Suppressor macrophage treated with lipopolysaccharide for 4 hours (primary cell): ENCODE data around the gene ARL4C.
A peak's percentile ranks its signal among the peaks of the same experiment; 100 is the strongest.

ENCODE experiments used
- DNase-seq: peaks from one replicate; pipeline ENCODE4 v3.0.0-alpha.2; 2020

Gene ARL4C

GRCh38 chr2:234497594-234498235, 834 bp upstream of the ARL4C start:
- DNase-seq, result no peak

- peak; percentile 50 for DNase-seq
Measured at GRCh38 chr2:234496055-234496834, 636 bp downstream of the ARL4C start.

DNA sequence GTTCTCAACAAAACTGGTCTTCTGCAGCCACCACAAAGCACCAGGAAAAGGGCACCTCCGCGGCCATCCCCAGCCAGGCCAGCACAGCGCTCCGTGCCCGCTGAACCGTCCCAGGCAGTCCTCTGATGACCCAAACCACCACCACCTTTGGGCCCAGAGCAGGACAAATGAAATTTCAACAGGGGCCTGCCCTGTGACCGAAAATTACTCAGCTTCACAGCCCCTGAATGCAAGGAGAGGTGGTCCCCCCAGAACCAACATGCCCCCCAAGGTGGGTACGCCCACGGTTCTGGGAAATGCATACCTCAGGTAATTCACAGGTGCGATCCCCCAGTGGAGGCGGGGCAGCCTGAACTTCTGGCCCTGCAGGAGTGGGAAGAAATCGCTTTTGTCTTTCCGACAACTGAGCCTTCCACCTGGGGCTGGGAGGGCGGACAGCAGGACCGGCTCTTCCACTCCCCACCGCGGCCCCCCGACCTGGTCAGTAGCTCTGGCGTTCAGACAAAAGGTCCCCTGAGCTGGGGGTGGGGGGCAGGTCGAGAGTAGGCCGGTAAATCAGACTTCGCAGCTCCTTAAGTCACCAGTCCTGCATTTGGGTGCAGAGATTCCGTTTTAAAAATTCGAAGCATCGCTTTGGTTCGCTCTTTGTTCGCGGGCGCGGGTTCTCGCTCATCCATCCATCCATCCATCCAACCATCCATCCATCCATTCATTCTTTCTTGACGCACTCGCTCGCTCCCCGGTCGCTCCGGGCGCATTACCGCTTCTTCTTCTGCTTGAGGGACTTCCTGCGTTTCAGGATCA, 1.4 kb downstream of the ARL4C start:
- DNase-seq, result no peak

GRCh38 chr2:234494361-234495250, 2.3 kb downstream of the ARL4C start:
- peak; percentile 35 for DNase-seq

DNA sequence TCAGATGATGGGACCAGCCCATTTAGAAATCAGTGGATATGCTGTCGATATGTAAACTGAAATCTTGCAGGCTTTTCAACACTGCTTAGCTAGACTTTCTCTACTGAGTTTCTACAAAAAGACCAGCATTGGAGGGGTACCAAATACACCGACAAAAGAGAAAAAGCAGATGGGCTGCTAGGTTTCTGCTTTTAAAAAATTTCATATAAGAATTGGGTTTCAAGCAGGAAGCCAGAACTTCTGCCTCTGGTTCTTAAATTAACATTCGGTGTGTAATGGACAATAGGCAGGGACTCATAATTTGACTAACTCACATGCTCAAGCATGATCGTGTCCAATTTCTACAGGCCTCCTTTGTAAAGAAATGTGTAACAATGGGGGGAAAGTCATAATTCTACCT, 3.1 kb downstream of the ARL4C start:
- DNase-seq, result no peak

DNA sequence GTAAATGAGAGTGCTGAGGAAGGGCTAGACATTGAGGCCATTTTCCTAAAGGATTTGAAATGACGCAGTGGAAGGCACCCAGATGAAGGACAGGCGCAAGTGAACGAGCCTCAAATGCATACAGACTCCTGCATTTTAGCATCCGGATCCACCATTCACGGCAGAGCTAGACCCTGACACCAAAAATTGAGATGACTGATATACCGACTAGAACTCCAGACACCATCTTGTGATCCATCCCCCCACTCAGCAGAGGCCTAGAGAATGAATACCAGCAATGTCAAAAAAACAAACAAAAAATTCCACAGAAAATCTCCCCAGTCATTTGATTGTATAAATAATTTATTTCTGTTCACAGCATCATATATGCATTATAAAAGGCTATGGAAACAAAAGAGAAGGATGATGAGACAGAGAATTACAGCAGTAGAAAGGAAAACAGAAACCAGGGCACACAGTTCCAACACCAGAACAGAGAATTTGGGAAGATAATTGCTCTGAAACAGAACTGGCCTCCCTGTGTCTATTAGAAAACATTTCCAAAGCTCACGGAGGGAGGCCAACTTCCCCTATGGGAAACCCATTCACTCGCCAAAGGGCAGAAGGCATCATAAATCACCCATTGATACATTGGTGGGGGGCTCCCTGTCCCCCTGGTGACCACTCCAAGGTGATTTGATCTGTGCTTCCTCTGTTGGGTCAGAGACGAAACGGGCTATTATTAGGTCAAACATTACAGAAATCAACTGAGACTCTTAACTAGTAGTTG, 4.0 kb downstream of the ARL4C start:
- DNase-seq, result peak; percentile 66

GRCh38 chr2:234491897-234492296, 5.0 kb downstream of the ARL4C start:
- DNase-seq, result no peak

- peak; percentile 39 for DNase-seq
Measured at GRCh38 chr2:234491281-234491680, 5.6 kb downstream of the ARL4C start.

DNA sequence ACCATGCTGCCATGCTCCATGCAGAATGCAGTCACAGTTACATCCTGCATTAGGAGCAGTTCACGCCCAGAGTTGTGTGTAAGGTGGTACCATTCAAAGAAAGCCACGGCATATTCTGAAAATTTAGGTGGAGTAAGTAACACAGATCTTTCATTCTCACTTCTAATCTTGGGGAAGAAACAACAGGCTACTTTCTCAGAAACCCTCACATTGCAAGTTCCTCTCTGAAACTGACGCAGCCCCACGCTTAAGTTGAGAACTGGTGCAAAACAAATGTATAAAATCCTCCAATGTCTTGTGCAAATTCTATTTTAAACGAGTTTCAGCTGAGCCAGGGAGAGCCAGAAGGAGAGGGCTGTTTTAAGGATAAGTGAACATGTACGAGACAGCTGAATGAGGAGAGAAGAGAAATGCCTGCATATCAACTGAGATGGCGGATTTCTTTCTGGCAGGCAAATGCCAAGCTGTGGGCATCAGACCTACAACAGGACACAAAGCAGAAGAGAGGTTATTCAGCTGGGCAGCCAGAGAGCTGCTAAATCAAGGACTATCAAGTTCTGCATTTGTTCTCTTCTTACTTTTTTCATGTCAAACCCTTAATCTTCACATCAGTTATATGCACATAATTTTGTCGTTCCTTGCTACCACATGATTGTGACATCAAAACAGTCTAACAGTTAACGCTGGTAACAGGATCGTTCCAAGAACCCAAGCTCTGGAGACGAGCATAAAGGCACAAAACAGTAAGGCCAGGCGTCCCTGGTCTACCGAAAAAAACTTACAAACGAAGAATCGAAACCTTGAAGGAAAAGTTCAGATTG, 6.4 kb downstream of the ARL4C start:
- DNase-seq, result peak; percentile 52

- DNase-seq, result no peak
Measured at GRCh38 chr2:234488913-234489451, 7.9 kb downstream of the ARL4C start.

GRCh38 chr2:234488486-234488885, 8.4 kb downstream of the ARL4C start:
- DNase-seq, result no peak

- peak; percentile 28 for DNase-seq
Measured at GRCh38 chr2:234487356-234487755, 9.5 kb downstream of the ARL4C start.

DNA sequence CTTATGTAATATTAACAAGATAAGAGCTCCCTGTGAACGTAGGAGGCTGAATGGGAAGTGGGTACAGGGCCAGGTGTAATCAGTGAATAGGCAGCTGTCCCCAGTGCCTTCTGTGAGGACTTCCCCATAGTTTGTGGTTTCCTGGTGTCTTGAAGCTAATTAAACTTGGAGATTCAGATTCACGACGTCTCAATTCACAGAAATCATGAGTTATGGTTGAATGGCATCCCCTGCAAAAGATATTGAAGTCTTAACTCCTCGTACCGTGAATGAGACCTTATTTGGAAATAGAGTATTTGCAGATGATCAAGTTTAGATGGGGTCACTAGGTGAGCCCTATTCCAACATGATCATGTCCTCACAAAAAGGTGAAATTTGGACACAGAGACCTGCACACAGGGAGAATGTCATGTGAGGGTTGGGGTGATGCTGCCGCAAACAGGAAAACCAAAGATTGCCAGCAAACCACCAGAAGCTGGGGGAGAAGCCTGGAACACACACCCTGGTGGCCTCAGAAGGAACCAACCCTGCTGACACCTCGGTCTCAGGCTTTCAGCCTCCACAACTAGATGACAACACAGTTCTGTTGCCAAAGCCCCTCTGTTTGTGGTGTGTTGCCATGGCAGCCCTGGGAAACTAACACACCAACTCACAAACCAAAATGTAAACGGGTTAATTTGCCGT, 13.2 kb downstream of the ARL4C start:
- DNase-seq, result peak; percentile 67

- DNase-seq, result no peak
Measured at GRCh38 chr2:234481301-234481700, 15.6 kb downstream of the ARL4C start.

DNA sequence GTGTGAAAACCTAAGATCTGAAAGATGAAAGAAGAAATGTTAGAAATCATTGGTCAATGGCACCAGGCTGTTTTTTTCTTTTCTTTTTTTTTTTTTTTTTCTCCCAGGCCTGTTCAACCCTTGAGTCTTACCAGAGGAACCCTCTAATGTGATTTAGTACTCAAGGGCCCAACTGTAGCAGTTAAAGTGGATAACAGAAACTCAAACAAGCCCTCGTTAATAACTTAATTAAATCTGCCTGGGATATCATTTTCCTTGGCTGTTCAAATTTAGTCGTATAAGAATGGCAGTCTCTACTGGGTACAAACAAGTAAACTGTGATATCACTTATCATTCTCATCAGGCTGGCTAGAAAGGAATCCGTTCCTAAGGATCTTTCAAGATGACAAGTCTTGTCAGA, 16.5 kb downstream of the ARL4C start:
- no peak for DNase-seq

DNA sequence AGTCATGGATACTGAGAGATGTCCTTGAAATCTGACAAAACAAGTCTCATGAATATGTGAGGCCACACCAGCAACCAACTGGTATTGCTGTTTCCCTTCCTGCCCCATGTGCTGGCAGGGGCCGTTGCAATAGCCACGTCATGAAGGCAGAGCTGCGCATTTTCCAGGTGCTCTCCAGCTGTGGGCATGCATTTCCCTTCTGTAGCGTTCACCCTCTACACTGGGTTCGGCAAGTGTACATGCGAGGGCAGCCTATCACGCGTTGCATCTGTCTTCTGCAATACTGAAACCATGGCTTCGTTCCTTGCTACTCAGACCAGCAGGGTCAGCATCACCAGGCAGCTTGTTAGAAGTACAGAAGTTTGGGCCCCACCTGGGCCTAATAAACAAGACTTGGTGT, 17.4 kb downstream of the ARL4C start:
- DNase-seq, result no peak

- no peak for DNase-seq
Measured at GRCh38 chr2:234478121-234478858, 18.6 kb downstream of the ARL4C start.

- no peak for DNase-seq
Measured at GRCh38 chr2:234476766-234477165, 20.1 kb downstream of the ARL4C start.

DNA sequence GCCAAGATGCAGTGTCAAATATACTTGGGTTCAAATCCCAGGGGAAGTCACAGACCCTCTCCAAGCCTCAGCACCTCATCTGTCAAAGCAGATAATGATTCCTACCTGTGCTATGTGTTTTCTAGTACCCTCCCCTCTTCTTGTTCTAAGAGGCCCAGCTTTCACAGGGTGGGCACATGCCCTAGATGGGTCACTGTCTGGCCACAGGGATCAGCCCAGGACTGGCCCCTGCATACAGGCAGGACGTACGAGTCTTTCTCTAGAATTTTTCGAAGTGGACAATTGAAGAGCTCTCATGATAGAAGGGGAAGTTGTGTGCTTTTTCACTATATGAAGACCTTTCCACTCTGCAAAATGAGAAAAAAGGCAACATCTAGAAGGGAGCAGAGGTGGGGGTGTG, 22.2 kb downstream of the ARL4C start:
- DNase-seq, result no peak
